Lower leg skin (tissue), 3 donors: Measurements from ENCODE around the gene TTF2.

ENCODE experiments used
- POLR2A ChIP-seq, 2 donors: fragments of 450-650 bp; IDR thresholded peaks; one replicate each; pipeline ENCODE4 v1.6.1; 2016 to 2017; ENCODE audit warnings: antibody characterized with exemption in 2 of 2, mild to moderate bottlenecking in 1 of 2, moderate library complexity in 1 of 2
- TF ChIP-seq, protein P1 (sequence below), 3 donors: fragments of 450-650 bp; IDR thresholded peaks; one replicate each; pipeline ENCODE4 v1.5.1; 2016; ENCODE audit warnings: antibody characterized with exemption in 3 of 3, mild to moderate bottlenecking in 3 of 3, moderate library complexity in 2 of 3

DNA sequence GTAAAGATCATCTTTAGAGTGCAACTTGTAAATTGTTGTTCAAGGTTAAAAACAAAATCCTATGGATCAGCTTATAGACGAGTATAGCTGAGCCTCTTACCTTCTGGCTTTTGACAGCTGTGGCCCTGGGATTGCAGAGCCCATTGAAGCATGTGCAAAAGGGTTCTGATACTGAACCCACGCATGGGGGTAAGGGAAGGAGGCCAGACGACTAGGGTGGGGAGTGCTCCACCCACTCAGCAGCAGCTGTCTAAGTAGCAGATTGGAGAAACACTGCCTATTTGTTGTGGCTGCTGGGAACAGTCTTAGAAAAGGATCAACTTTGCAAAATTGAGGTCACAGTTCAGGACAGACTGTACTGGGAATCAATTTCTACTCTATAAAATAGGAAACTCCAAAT lies 42.5 kb upstream of the TTF2 start:
- no peak for TF ChIP-seq POLR2A (IDR thresholded peaks at IDR 0.05)
- TF ChIP-seq, protein P1, sequence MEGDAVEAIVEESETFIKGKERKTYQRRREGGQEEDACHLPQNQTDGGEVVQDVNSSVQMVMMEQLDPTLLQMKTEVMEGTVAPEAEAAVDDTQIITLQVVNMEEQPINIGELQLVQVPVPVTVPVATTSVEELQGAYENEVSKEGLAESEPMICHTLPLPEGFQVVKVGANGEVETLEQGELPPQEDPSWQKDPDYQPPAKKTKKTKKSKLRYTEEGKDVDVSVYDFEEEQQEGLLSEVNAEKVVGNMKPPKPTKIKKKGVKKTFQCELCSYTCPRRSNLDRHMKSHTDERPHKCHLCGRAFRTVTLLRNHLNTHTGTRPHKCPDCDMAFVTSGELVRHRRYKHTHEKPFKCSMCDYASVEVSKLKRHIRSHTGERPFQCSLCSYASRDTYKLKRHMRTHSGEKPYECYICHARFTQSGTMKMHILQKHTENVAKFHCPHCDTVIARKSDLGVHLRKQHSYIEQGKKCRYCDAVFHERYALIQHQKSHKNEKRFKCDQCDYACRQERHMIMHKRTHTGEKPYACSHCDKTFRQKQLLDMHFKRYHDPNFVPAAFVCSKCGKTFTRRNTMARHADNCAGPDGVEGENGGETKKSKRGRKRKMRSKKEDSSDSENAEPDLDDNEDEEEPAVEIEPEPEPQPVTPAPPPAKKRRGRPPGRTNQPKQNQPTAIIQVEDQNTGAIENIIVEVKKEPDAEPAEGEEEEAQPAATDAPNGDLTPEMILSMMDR (IDR thresholded peaks at IDR 0.05) = no peak
